ENCODE data around the gene UNC5B. TPM values are rescaled to one million over a fixed set of nuclear protein-coding genes. Genes with fewer than 3 reads are reported as not detected.

UNC5B gene
- total RNA-seq, 4 donors from 2014 or later = 3.4 to 5.2 (median 3.9) TPM

- TF ChIP-seq, protein P1, sequence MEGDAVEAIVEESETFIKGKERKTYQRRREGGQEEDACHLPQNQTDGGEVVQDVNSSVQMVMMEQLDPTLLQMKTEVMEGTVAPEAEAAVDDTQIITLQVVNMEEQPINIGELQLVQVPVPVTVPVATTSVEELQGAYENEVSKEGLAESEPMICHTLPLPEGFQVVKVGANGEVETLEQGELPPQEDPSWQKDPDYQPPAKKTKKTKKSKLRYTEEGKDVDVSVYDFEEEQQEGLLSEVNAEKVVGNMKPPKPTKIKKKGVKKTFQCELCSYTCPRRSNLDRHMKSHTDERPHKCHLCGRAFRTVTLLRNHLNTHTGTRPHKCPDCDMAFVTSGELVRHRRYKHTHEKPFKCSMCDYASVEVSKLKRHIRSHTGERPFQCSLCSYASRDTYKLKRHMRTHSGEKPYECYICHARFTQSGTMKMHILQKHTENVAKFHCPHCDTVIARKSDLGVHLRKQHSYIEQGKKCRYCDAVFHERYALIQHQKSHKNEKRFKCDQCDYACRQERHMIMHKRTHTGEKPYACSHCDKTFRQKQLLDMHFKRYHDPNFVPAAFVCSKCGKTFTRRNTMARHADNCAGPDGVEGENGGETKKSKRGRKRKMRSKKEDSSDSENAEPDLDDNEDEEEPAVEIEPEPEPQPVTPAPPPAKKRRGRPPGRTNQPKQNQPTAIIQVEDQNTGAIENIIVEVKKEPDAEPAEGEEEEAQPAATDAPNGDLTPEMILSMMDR (IDR thresholded peaks at IDR 0.05) = no peak
- no peak for DNase-seq (ENCODE audit: low spot score)
- no peak for ATAC-seq (ENCODE audit: low FRiP score)
Observed at GRCh38 chr10:71249996-71250395, 37.6 kb downstream of the UNC5B start.

GRCh38 chr10:71250405-71250804, 38.0 kb downstream of the UNC5B start:
- no peak for ATAC-seq (ENCODE audit: low FRiP score)
- TF ChIP-seq, protein P1 (IDR thresholded peaks at IDR 0.05) = no peak
- no peak for DNase-seq (ENCODE audit: low spot score)

DNA sequence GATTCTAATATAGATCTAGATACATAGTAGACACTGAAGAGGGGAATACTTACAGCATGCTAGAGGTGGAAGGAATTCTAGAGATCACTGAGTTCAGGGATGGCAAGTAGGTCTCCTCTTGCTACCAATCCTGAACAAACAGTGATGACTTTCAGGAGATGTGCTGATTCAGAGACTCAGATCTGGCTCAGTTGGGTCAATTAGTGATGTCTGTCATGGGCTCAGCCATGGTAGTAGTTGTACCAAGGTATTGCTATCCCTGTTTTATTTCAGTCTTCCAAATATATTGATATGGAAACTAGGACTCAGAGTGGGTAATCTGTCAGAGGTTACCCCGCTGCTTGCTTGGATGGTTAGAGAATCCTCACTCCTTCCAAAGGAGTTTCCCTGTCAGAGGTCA, 38.5 kb downstream of the UNC5B start:
- TF ChIP-seq, protein P1 (IDR thresholded peaks at IDR 0.05) = no peak
- no peak for ATAC-seq (ENCODE audit: low FRiP score)
- no peak for DNase-seq (ENCODE audit: low spot score)

GRCh38 chr10:71251319-71251718, 38.9 kb downstream of the UNC5B start:
- TF ChIP-seq, protein P1 (IDR thresholded peaks at IDR 0.05) = no peak
- DNase-seq (ENCODE audit: low spot score) (no peak), ATAC-seq (ENCODE audit: low FRiP score) (no peak)

GRCh38 chr10:71252220-71252619, 39.9 kb downstream of the UNC5B start:
- TF ChIP-seq, protein P1 (IDR thresholded peaks at IDR 0.05) = no peak
- no peak for DNase-seq (ENCODE audit: low spot score)
- no peak for ATAC-seq (ENCODE audit: low FRiP score)

DNA sequence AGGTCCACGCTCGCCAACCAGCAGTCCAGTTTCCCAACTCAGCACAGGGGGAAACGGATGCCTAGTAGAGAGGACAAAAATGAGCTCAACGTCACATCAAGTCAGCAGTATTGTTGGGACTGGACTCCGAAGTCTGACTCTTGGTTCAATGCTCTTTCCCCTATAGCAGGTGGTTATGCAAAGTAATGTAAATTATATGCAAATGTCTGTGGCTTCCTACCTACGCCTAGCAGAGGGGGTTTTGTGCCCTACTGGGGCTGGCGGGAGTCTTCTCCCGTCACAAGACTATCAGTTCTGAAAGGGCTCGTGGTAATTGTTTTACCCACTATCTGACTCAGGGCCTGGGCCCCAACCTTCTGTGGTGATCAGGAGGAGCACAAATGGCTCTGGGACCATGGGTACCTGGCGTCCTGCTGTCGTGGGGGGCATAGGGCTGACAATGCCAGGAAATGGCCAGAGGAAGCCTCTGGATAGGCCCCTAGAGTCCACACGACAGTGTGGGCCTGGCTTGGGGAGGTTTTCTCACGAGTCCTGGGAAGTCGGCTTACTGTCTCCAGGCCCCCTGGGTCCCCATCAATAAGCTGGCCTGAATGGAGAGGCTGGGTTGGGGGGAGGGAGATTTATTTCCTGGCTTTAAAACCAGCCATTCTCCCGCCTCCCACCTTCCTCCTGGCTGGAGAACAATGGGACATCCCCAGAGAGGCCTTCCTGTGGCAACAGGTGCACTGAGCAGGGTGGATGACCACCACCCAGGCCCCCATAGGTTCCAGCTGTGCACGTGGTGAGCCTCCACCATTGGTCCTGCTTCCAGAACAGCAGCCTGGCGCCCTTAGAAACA, 41.8 kb downstream of the UNC5B start:
- DNase-seq (ENCODE audit: low spot score) (no peak), ATAC-seq (ENCODE audit: low FRiP score) (no peak)
- TF ChIP-seq, protein P1 (IDR thresholded peaks at IDR 0.05) = no peak

Data from omental fat pad (tissue), 4 donors.